Stimulated activated CD4-positive, alpha-beta T cell treated with anti-CD3 and anti-CD28 coated beads, Interleukin-1b, Interleukin-23, amount 100 ng/mL, for 24 hours (primary cell): ENCODE results near the gene LRRFIP1.
"Not testable (repeated sequence)": the region's sequence is repeated elsewhere in the genome, so short reads cannot be mapped to it uniquely, and the experiment has no call there.

ENCODE experiments used
- DNase-seq, 4 experiments: peaks; one replicate each; pipeline ENCODE4 v3.0.0-alpha.2; 2020; ENCODE audit warnings: low read depth in 4 of 4, low spot score in 1 of 4

Gene LRRFIP1

GRCh38 chr2:237743024-237743423, 115.6 kb downstream of the LRRFIP1 start:
- DNase-seq = no peak

GRCh38 chr2:237743561-237744269, 116.3 kb downstream of the LRRFIP1 start:
- DNase-seq = no peak

GRCh38 chr2:237744270-237744612, 116.9 kb downstream of the LRRFIP1 start:
- DNase-seq = no peak

GRCh38 chr2:237744613-237745249, 117.3 kb downstream of the LRRFIP1 start:
- DNase-seq = peak; percentile 52 to 75 (median 62)

GRCh38 chr2:237745250-237745613, 117.8 kb downstream of the LRRFIP1 start:
- DNase-seq = no peak

- DNase-seq = no peak
These were observed 119.1 kb downstream of the LRRFIP1 start for GRCh38 chr2:237746302-237747080.

- DNase-seq = no peak
These were observed 119.8 kb downstream of the LRRFIP1 start for GRCh38 chr2:237747189-237747588.

GRCh38 chr2:237749002-237749401, 121.6 kb downstream of the LRRFIP1 start:
- DNase-seq = no peak

GRCh38 chr2:237749961-237750360, 122.6 kb downstream of the LRRFIP1 start:
- no peak for DNase-seq

- DNase-seq = not testable (repeated sequence)
These were observed 123.1 kb downstream of the LRRFIP1 start for GRCh38 chr2:237750441-237750840.

GRCh38 chr2:237752761-237753165, 125.4 kb downstream of the LRRFIP1 start:
- DNase-seq = no peak

GRCh38 chr2:237754182-237754581, 126.8 kb downstream of the LRRFIP1 start:
- DNase-seq = no peak

GRCh38 chr2:237754626-237755248, 127.3 kb downstream of the LRRFIP1 start:
- no peak for DNase-seq

- no peak for DNase-seq
These were observed 130.2 kb downstream of the LRRFIP1 start for GRCh38 chr2:237757616-237758015.

GRCh38 chr2:237758185-237758584, 130.8 kb downstream of the LRRFIP1 start:
- no peak for DNase-seq

- DNase-seq = no peak
These were observed 131.8 kb downstream of the LRRFIP1 start for GRCh38 chr2:237759176-237759575.

- no peak for DNase-seq
These were observed 133.4 kb downstream of the LRRFIP1 start for GRCh38 chr2:237760506-237761502.

GRCh38 chr2:237762291-237763182, 135.2 kb downstream of the LRRFIP1 start:
- not testable (repeated sequence) for DNase-seq

- DNase-seq = no peak
These were observed 136.4 kb downstream of the LRRFIP1 start for GRCh38 chr2:237763812-237764211.
